Parathyroid adenoma (tissue), 2 donors: ENCODE results near the gene MID2.
"Not testable (repeated sequence)": the region's sequence is repeated elsewhere in the genome, so short reads cannot be mapped to it uniquely, and the experiment has no call there.

Experiments used
- H2AFZ ChIP-seq: fragments of 300-600 bp; sonication (generic); one replicate; pipeline ENCODE4 v1.7.0; 2017; ENCODE audit warnings: antibody characterized with exemption, mild to moderate bottlenecking
- H3K27ac ChIP-seq: fragments of 300-600 bp; sonication (generic); one replicate; pipeline ENCODE4 v1.7.0; 2017
- H3K27me3 ChIP-seq: fragments of 300-600 bp; sonication (generic); one replicate; pipeline ENCODE4 v1.7.0; 2017; ENCODE audit warnings: low read length; ENCODE audit not compliant: control insufficient read depth, insufficient read depth
- H3K36me3 ChIP-seq: fragments of 300-600 bp; sonication (generic); one replicate; pipeline ENCODE4 v1.7.0; 2017; ENCODE audit warnings: low read length; ENCODE audit not compliant: control insufficient read depth, insufficient read depth
- H3K4me1 ChIP-seq: fragments of 300-600 bp; sonication (generic); one replicate; pipeline ENCODE4 v1.7.0; 2017; ENCODE audit warnings: control low read depth
- H3K4me2 ChIP-seq: fragments of 300-600 bp; sonication (generic); one replicate; pipeline ENCODE4 v1.7.0; 2017; ENCODE audit warnings: low read length
- H3K4me3 ChIP-seq: fragments of 300-600 bp; sonication (generic); one replicate; pipeline ENCODE4 v1.7.0; 2017; ENCODE audit warnings: low read depth, low read length
- H3K79me2 ChIP-seq: fragments of 300-600 bp; sonication (generic); one replicate; pipeline ENCODE4 v1.7.0; 2017; ENCODE audit warnings: control low read depth
- H3K9ac ChIP-seq: fragments of 300-600 bp; sonication (generic); one replicate; pipeline ENCODE4 v1.7.0; 2017; ENCODE audit warnings: mild to moderate bottlenecking
- H3K9me3 ChIP-seq: fragments of 300-600 bp; sonication (generic); one replicate; pipeline ENCODE4 v1.7.0; 2017; ENCODE audit warnings: low read length; ENCODE audit not compliant: control insufficient read depth
- CTCF ChIP-seq: fragments of 300-600 bp; sonication (generic); IDR thresholded peaks from one replicate; pipeline ENCODE4 v1.7.0; 2017; ENCODE audit warnings: antibody characterized with exemption, mild to moderate bottlenecking
- donor health status: primary hyperparathyroidism.

The MID2 gene

GRCh38 chrX:107935200-107935599 lies 109.5 kb downstream of the MID2 start:
- Histone ChIP-seq H3K79me2 (no peaks in the 10 kb centered on the region), H3K36me3 (no peaks in the 10 kb centered on the region), H3K4me1 (no peaks in the 10 kb centered on the region), H3K27ac (no peak overlapping the region), H3K4me2 (no peak overlapping the region), H2AFZ (no peak overlapping the region), H3K9ac (no peak overlapping the region), H3K9me3 (no peaks in the 10 kb centered on the region), H3K27me3 (no peaks in the 10 kb centered on the region), H3K4me3 (no peak overlapping the region)
- no peak for TF ChIP-seq CTCF

GRCh38 chrX:107935664-107936433 lies 110.2 kb downstream of the MID2 start:
- H3K9ac ChIP-seq, result no peak overlapping the region
- TF ChIP-seq CTCF, result no peak
- no peak overlapping the region for H3K27ac ChIP-seq
- H3K9me3 ChIP-seq, result no peaks in the 10 kb centered on the region
- no peaks in the 10 kb centered on the region for H3K4me1 ChIP-seq
- H2AFZ ChIP-seq, result peak overlapping the region; percentile 42
- H3K4me2 ChIP-seq, result peak overlapping the region; percentile 12
- H3K27me3 ChIP-seq, result no peaks in the 10 kb centered on the region
- H3K79me2 ChIP-seq, result no peaks in the 10 kb centered on the region
- H3K36me3 ChIP-seq, result no peaks in the 10 kb centered on the region
- no peak overlapping the region for H3K4me3 ChIP-seq

GRCh38 chrX:107936434-107936730 lies 110.7 kb downstream of the MID2 start:
- Histone ChIP-seq H3K27ac (no peak overlapping the region), H3K4me2 (no peak overlapping the region), H2AFZ (no peak overlapping the region), H3K27me3 (no peaks in the 10 kb centered on the region), H3K79me2 (no peaks in the 10 kb centered on the region), H3K4me1 (no peaks in the 10 kb centered on the region), H3K9ac (no peak overlapping the region), H3K36me3 (no peaks in the 10 kb centered on the region), H3K9me3 (no peaks in the 10 kb centered on the region), H3K4me3 (no peak overlapping the region)
- no peak for TF ChIP-seq CTCF

GRCh38 chrX:107940095-107940494 lies 114.4 kb downstream of the MID2 start:
- H3K4me2 ChIP-seq, result no peak overlapping the region
- no peaks in the 10 kb centered on the region for H3K27me3 ChIP-seq
- H3K27ac ChIP-seq, result no peak overlapping the region
- H2AFZ ChIP-seq, result no peak overlapping the region
- H3K4me3 ChIP-seq, result no peak overlapping the region
- no peaks in the 10 kb centered on the region for H3K79me2 ChIP-seq
- no peaks in the 10 kb centered on the region for H3K36me3 ChIP-seq
- no peak for TF ChIP-seq CTCF
- no peak overlapping the region for H3K9ac ChIP-seq
- H3K9me3 ChIP-seq, result no peaks in the 10 kb centered on the region
- H3K4me1 ChIP-seq, result no peaks in the 10 kb centered on the region

GRCh38 chrX:107955337-107955736 lies 129.7 kb downstream of the MID2 start:
- H2AFZ ChIP-seq, H3K4me3 ChIP-seq, H3K27me3 ChIP-seq, H3K9me3 ChIP-seq, H3K36me3 ChIP-seq, H3K4me2 ChIP-seq, H3K79me2 ChIP-seq, H3K27ac ChIP-seq, H3K4me1 ChIP-seq, H3K9ac ChIP-seq: not testable (repeated sequence)
